Neuronal stem cell (in vitro differentiated cells): ENCODE data around the gene TGFBR3L.

Experiments
- DNase-seq: peaks from one replicate; pipeline ENCODE4 v3.0.0-alpha.2; 2013; ENCODE audit warnings: low spot score
- H2AFZ ChIP-seq: one replicate; pipeline ENCODE4 v1.6.1; 2013; ENCODE audit warnings: mild to moderate bottlenecking, low read length, inconsistent platforms
- H2AK5ac ChIP-seq: 2 replicates; pipeline ENCODE4 v1.6.1; 2013; ENCODE audit warnings: low read depth, mild to moderate bottlenecking, inconsistent platforms, low read length, moderate library complexity, mixed read lengths
- H2BK120ac ChIP-seq: 2 replicates; pipeline ENCODE4 v1.6.1; 2013; ENCODE audit warnings: low read depth, mild to moderate bottlenecking, inconsistent platforms, low read length, moderate library complexity, mixed read lengths
- H2BK12ac ChIP-seq: one replicate; pipeline ENCODE4 v1.6.1; 2013; ENCODE audit warnings: low read length, inconsistent platforms
- H2BK15ac ChIP-seq: 2 replicates; pipeline ENCODE4 v1.6.1; 2013; ENCODE audit warnings: mild to moderate bottlenecking, low read length, inconsistent platforms, mixed read lengths
- H2BK5ac ChIP-seq: one replicate; pipeline ENCODE4 v1.6.1; 2013; ENCODE audit warnings: inconsistent platforms, mild to moderate bottlenecking, low read length, moderate library complexity
- H3K14ac ChIP-seq: one replicate; pipeline ENCODE4 v1.6.1; 2013; ENCODE audit warnings: low read length, inconsistent platforms
- H3K18ac ChIP-seq: 2 replicates; pipeline ENCODE4 v1.6.1; 2013; ENCODE audit warnings: low read length, inconsistent platforms
- H3K23ac ChIP-seq: 2 replicates; pipeline ENCODE4 v1.6.1; 2013; ENCODE audit warnings: low read depth, mild to moderate bottlenecking, mixed read lengths, low read length, inconsistent platforms; ENCODE audit not compliant: poor library complexity
- H3K27ac ChIP-seq: replicated peaks from 3 replicates; pipeline ENCODE4 v1.5.1; 2013; ENCODE audit warnings: low read length, inconsistent platforms
- H3K27me3 ChIP-seq, 3 experiments: 2 replicates each; pipeline ENCODE4 v1.6.1; 2013; ENCODE audit warnings: low read length in 3 of 3, mild to moderate bottlenecking in 2 of 3, inconsistent platforms in 1 of 3, low read depth in 1 of 3, mixed read lengths in 1 of 3, moderate library complexity in 1 of 3; ENCODE audit not compliant: control insufficient read depth in 3 of 3, insufficient read depth in 3 of 3
- H3K36me3 ChIP-seq, 2 donors: replicated peaks in 1 of 2; 2 replicates each; pipeline ENCODE4 v1.6.1; 2013; ENCODE audit warnings: low read length in 2 of 2; ENCODE audit not compliant: control insufficient read depth in 2 of 2, insufficient read depth in 2 of 2
- H3K4ac ChIP-seq: 2 replicates; pipeline ENCODE4 v1.6.1; 2013; ENCODE audit warnings: inconsistent platforms, mild to moderate bottlenecking, low read length, moderate library complexity
- H3K4me1 ChIP-seq, 2 donors: 1 replicate in 1 of 2; 2 replicates in 1 of 2; pipeline ENCODE4 v1.6.1; 2013; ENCODE audit warnings: low read length in 2 of 2, low read depth in 1 of 2; ENCODE audit not compliant: control insufficient read depth in 2 of 2, insufficient read depth in 1 of 2
- H3K4me2 ChIP-seq: one replicate; pipeline ENCODE4 v1.6.1; 2013; ENCODE audit warnings: mild to moderate bottlenecking, low read length, inconsistent platforms; ENCODE audit not compliant: insufficient read depth, poor library complexity, severe bottlenecking
- H3K4me3 ChIP-seq, 2 donors: 2 replicates each; pipeline ENCODE4 v1.5.1; 2013; ENCODE audit warnings: low read length in 2 of 2, mild to moderate bottlenecking in 2 of 2, inconsistent platforms in 1 of 2, moderate library complexity in 1 of 2
- H3K79me1 ChIP-seq: one replicate; pipeline ENCODE4 v1.6.1; 2013; ENCODE audit warnings: low read depth, mild to moderate bottlenecking, inconsistent platforms, low read length, moderate library complexity
- H3K9ac ChIP-seq: one replicate; pipeline ENCODE4 v1.6.1; 2013; ENCODE audit warnings: mild to moderate bottlenecking, low read depth, low read length, inconsistent platforms; ENCODE audit not compliant: poor library complexity
- H3K9me3 ChIP-seq, 2 donors: replicated peaks in 1 of 2; 2 replicates each; pipeline versions ENCODE3 to v1.6.1; 2013; ENCODE audit warnings: low read length in 2 of 2, mild to moderate bottlenecking in 2 of 2, inconsistent platforms in 1 of 2, low read depth in 1 of 2, mixed read lengths in 1 of 2, moderate library complexity in 1 of 2; ENCODE audit not compliant: control insufficient read depth in 2 of 2, insufficient read depth in 1 of 2
- H4K8ac ChIP-seq: one replicate; pipeline ENCODE4 v1.6.1; 2013; ENCODE audit warnings: low read depth, mild to moderate bottlenecking, inconsistent platforms, low read length, moderate library complexity
- H4K91ac ChIP-seq: one replicate; pipeline ENCODE4 v1.6.1; 2013; ENCODE audit warnings: low read length, low read depth, mild to moderate bottlenecking, inconsistent platforms; ENCODE audit not compliant: poor library complexity
- WGBS, 2 donors: extraction: QIAGEN DNeasy Blood & Tissue Kit; methylation state at CpG; one replicate each; pipeline ENCODE4 v1.1.7; 2013; ENCODE audit warnings: missing lambda C conversion rate in 2 of 2, mixed read lengths in 1 of 2; ENCODE audit not compliant: insufficient read length in 2 of 2, insufficient replicate concordance in 1 of 2; ENCODE audit errors: extremely low coverage in 2 of 2; 5-methylcytosine and 5-hydroxymethylcytosine counted together

Gene TGFBR3L

DNA sequence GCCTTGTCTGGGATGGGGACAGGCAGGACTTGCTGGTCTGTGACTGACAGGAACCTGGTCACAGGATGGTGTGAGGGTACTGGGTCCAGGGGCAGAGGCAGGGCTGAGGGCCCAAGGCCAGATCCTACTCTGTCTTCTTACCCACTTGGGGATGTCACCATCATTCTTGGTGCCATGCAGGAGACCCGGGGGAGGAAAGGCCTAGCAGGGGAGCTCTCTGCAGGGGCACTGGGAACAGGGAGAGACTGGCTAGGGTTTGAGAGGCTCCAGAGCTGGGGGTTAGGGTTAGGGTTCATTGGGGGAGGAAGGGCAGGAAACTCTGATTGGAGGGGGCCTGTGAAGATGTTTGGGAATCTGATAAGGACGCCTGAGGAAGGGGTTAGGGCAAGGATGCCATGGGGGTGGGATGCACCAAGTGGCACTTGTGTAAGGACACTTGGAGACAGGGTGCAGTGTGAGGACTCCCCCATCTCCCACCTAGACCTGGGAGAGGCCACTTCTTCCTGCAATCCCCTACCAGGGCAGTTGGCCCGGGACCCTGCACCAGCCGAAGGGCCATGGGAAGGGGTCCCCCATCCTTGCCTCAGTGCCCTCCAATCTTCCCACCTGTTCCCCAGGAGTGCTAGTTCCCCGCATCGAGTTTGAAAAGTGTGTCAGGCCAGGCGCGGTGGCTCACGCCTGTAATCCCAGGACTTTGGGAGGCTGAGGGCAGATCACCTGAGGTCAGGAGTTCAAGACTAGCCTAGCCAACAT is 47.4 kb upstream of the TGFBR3L start:
- no peaks in the 10 kb centered on the region for H3K79me1 ChIP-seq
- no peak overlapping the region for H3K27ac ChIP-seq
- H2AK5ac ChIP-seq, result peak overlapping the region; percentile 42
- peaks cover 2 to 18% of the 10 kb centered on the region in 2 donors for H3K36me3 ChIP-seq
- no peak overlapping the region for H3K14ac ChIP-seq
- H4K91ac ChIP-seq, result no peak overlapping the region
- no peak overlapping the region for H4K8ac ChIP-seq
- peaks cover 0 to 23% (median 5%) of the 10 kb centered on the region in 3 experiments for H3K27me3 ChIP-seq
- WGBS, 2 donors, result no CpG with 5 or more reads among the region's 9 CpGs
- no peak overlapping the region for H2BK15ac ChIP-seq
- peaks cover 21 to 27% of the 10 kb centered on the region in 2 donors for H3K4me1 ChIP-seq
- DNase-seq, result no peak
- no peaks in the 10 kb centered on the region for H3K9me3 ChIP-seq
- no peak overlapping the region for H2BK5ac ChIP-seq
- H3K4me3 ChIP-seq, result peak overlapping the region in 1 of 2 donors; percentile 31
- no peak overlapping the region for H2AFZ ChIP-seq
- no peak overlapping the region for H3K23ac ChIP-seq
- H3K18ac ChIP-seq, result no peak overlapping the region
- no peak overlapping the region for H2BK120ac ChIP-seq
- H2BK12ac ChIP-seq, result no peak overlapping the region
- H3K9ac ChIP-seq, result no peak overlapping the region
- no peak overlapping the region for H3K4me2 ChIP-seq
- no peak overlapping the region for H3K4ac ChIP-seq

DNA sequence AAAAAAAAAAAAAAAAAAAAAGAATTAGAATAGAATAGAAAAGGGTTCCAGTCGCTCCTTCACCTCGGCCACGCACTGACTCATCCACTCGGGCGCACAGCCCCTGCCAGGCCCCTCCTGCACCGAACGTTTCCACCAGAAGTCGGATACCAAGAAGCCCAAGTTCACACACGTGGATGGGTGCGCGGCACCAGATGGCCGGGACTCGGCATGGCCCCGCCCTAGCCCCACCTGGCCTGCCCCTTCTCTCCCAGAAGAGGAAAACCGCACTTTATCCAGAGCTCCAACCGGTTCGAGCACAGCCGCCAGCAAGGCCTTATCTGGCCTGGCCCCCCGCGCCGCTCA is 46.3 kb upstream of the TGFBR3L start:
- Histone ChIP-seq H3K4me1 (peaks cover 30 to 33% of the 10 kb centered on the region in 2 donors), H3K4me2 (peak overlapping the region; percentile 61), H2BK5ac (peak overlapping the region; percentile 62), H3K9ac (no peak overlapping the region), H2BK15ac (no peak overlapping the region), H3K27ac (no peak overlapping the region), H4K91ac (no peak overlapping the region), H2BK120ac (no peak overlapping the region), H3K9me3 (no peaks in the 10 kb centered on the region), H3K36me3 (peaks cover 2 to 24% of the 10 kb centered on the region in 2 donors), H4K8ac (no peak overlapping the region), H3K14ac (no peak overlapping the region), H3K18ac (peak overlapping the region; percentile 88), H2AK5ac (no peak overlapping the region), H3K4ac (no peak overlapping the region), H3K23ac (peak overlapping the region; percentile 22), H3K4me3 (no peak overlapping the region), H2AFZ (no peak overlapping the region), H3K79me1 (no peaks in the 10 kb centered on the region), H2BK12ac (no peak overlapping the region), H3K27me3 (peaks cover 0 to 19% (median 3%) of the 10 kb centered on the region in 3 experiments)
- no CpG with 5 or more reads among the region's 21 CpGs for WGBS, 2 donors
- DNase-seq, result no peak

DNA sequence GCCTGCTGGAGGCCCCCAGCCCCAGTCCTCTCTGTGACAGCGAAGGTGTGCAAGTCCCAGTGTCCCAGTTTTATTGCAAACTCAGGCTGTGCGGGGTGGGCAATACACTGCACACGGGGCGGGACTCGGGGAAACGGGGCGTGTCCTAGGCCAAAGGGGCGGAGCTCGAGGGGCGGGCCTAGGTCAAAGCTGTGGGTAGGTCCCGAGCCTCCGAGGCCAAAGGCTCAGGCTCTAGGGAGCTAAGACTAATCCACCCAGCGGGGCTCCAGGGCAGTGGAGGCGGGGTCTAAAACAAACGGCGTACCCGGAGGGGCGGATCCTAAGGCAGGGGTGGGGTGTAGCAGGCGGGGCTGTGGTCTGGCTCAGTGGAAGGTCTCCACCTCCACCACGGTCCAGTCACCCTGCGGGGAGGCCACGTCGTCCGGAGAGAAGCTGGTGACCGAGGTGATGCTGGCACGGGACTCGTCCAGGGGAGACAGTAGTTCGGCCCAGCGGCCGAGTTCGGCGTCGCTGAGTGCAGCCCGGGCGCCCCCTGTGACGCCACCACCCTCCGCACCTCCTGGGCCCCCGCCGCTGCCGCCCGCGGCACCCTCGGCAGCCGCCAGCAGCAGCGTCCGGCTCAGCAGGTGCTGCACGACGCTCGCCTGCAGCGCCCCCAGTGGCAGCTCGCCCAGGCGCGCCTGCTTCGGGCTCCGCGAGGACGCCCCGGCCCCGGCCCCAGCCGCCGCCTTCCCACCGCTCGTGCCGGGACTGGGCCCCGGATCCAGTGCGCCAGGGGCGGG is 45.8 kb upstream of the TGFBR3L start:
- H4K91ac ChIP-seq, result no peak overlapping the region
- H3K9ac ChIP-seq, result peak overlapping the region; percentile 82
- H3K36me3 ChIP-seq, result peaks cover 2 to 24% of the 10 kb centered on the region in 2 donors
- peak overlapping the region; percentile 94 for H2AK5ac ChIP-seq
- H2BK12ac ChIP-seq, result no peak overlapping the region
- H2BK120ac ChIP-seq, result no peak overlapping the region
- H3K4me3 ChIP-seq, result peak overlapping the region in 1 of 2 donors; percentile 56
- H3K27ac ChIP-seq, result peak overlapping the region; percentile 61
- peak overlapping the region; percentile 91 for H2BK15ac ChIP-seq
- no peak overlapping the region for H4K8ac ChIP-seq
- peak overlapping the region; percentile 88 for H3K18ac ChIP-seq
- peaks cover 32 to 33% of the 10 kb centered on the region in 2 donors for H3K4me1 ChIP-seq
- H3K27me3 ChIP-seq, result peaks cover 0 to 14% (median 0%) of the 10 kb centered on the region in 3 experiments
- H3K9me3 ChIP-seq, result no peaks in the 10 kb centered on the region
- peak; percentile 86 for DNase-seq
- peak overlapping the region; percentile 49 for H3K14ac ChIP-seq
- no peak overlapping the region for H2AFZ ChIP-seq
- no peak overlapping the region for H3K4ac ChIP-seq
- peaks cover 3% of the 10 kb centered on the region for H3K79me1 ChIP-seq
- peak overlapping the region; percentile 61 for H3K4me2 ChIP-seq
- peak overlapping the region; percentile 62 for H2BK5ac ChIP-seq
- no CpG with 5 or more reads among the region's 67 CpGs for WGBS, 2 donors
- H3K23ac ChIP-seq, result peak overlapping the region; percentile 85

DNA sequence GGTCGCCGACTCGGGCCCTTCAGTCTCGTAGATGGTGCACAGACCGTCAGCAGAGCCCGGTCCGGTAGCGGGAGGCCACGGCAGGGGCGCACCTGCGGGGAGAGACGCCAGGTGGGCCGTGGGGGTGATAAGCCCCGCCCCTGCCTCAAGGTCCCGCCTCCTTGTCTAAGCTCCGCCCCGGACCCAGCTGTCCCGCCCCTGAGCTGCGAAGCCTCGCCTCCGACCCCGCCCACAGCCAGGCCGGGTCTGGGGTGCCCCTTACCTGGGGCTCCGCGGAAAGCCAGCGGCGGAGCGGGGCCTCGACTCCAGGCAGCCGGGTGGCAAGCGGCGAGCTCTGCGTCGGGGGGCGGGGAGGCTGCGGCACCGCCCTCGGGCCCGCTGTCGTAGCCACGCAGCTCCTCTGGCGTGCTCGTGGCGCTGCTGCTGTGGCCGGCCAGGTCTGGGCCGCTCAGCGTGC is 45.1 kb upstream of the TGFBR3L start:
- Histone ChIP-seq H3K18ac (peak overlapping the region; percentile 96), H2AK5ac (peak overlapping the region; percentile 94), H3K4me1 (peaks cover 32 to 33% of the 10 kb centered on the region in 2 donors), H3K4me2 (peak overlapping the region; percentile 61), H3K14ac (peak overlapping the region; percentile 94), H3K9ac (peak overlapping the region; percentile 30), H3K9me3 (no peaks in the 10 kb centered on the region), H3K4ac (no peak overlapping the region), H3K36me3 (peaks cover 2 to 24% of the 10 kb centered on the region in 2 donors), H4K8ac (no peak overlapping the region), H3K79me1 (peaks cover 3% of the 10 kb centered on the region), H3K27ac (peak overlapping the region; percentile 24), H2AFZ (no peak overlapping the region), H3K4me3 (peak overlapping the region in 1 of 2 donors; percentile 56), H3K23ac (peak overlapping the region; percentile 85), H3K27me3 (peaks cover 0 to 9% (median 0%) of the 10 kb centered on the region in 3 experiments), H4K91ac (no peak overlapping the region), H2BK120ac (no peak overlapping the region), H2BK12ac (no peak overlapping the region), H2BK15ac (peak overlapping the region; percentile 26), H2BK5ac (peak overlapping the region; percentile 36)
- WGBS, 2 donors, result no CpG with 5 or more reads among the region's 47 CpGs
- no peak for DNase-seq
